ENCODE data around the gene NEK7.

GRCh38 chr1:198203434-198203833 lies 46.6 kb downstream of the NEK7 start:
- no peak for TF ChIP-seq CTCF (IDR thresholded peaks at IDR 0.05 in 4 of 5, conservative IDR thresholded peaks at IDR 0.05 in 1 of 5)
- TF ChIP-seq POLR2A (IDR thresholded peaks at IDR 0.05), result no peak
